Measurements from ENCODE around the gene MDH1B.

Gene MDH1B

DNA sequence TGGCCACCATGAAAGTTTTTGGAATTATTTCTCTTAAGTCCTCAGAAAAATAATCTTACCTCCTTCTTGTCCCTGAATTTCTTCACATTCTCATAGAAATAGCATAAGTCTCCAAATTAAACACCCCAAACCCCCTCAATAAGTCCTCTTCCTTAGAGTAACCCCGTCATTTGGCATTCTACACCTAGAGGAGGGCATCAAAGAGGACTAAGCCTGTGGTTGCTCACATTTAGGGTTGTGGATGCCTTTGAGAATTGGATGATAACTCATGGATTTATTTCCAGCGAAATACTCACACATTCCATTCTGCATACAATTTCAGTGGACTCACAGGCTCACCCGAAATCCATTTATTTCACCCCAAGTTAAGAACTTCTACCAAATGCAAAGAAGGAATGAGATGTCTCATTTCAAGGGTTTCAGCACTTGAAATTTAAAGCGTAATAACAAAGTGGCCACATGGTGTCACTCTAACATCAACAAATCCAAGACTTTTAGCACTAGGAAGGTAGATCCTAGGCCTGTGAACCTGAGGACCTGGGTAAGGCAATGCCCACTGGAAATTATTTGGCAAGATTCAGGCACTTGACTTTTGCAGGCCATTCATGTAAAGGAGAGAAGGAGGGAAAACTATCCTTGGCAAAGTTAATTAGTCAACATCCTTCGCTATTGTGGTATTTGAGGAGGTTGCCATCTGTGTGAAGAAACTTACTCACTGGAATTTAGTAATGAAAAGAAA lies 71.6 kb downstream of the MDH1B start:
- no peak for DNase-seq (ENCODE audit: low read depth)

DNA sequence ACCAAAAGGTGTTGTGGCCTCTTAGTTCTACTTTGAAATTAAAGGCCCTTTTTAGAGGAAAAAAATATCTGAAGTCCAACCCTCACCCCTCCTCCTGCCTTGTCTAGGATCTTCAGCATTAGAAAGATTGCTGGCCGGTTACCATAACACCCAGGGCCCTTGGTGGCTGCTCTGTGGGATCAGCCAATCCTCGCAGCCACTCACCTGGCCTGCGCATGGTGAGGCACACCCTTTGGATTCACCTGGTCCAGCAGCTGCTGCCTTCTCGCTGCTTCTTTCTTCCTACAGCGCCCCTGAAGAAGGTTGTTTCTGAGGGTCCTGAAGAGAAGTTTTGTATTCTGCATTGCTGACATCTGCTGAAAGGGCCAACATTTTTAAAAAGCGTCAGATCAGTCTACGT lies 72.2 kb downstream of the MDH1B start:
- DNase-seq (ENCODE audit: low read depth), result no peak

- no peak for DNase-seq (ENCODE audit: low read depth)
These were observed 76.1 kb downstream of the MDH1B start for GRCh38 chr2:206688990-206689389.

DNA sequence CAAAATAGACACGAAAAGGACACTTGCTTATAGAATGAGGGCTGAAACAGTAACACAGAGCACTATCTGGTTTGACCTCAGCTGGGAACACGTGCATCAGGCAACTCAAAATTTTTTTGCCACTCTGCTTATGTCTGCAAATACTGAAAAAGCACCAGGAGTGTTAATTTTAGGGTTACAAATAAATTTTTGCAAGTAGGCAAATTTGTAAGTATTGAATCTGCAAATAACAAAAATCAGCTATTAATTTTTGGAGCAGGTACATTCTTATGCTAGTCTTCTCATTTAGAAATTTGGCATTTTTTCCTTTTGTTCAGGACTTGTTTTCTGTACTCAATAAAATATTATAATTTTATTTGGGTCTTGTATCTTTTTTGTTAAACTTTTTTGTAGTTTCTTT lies 76.7 kb downstream of the MDH1B start:
- DNase-seq (ENCODE audit: low read depth), result no peak
